ENCODE data around the gene GULP1. TPM values are rescaled to one million over a fixed set of nuclear protein-coding genes. Genes with fewer than 3 reads are reported as not detected.

Gene GULP1
- total and polyA plus RNA-seq, 2 of the 13 experiments (the other 11 are each of a cell fraction or from before 2014, with no cell fraction given): 0.15 TPM; not detected in 1

DNA sequence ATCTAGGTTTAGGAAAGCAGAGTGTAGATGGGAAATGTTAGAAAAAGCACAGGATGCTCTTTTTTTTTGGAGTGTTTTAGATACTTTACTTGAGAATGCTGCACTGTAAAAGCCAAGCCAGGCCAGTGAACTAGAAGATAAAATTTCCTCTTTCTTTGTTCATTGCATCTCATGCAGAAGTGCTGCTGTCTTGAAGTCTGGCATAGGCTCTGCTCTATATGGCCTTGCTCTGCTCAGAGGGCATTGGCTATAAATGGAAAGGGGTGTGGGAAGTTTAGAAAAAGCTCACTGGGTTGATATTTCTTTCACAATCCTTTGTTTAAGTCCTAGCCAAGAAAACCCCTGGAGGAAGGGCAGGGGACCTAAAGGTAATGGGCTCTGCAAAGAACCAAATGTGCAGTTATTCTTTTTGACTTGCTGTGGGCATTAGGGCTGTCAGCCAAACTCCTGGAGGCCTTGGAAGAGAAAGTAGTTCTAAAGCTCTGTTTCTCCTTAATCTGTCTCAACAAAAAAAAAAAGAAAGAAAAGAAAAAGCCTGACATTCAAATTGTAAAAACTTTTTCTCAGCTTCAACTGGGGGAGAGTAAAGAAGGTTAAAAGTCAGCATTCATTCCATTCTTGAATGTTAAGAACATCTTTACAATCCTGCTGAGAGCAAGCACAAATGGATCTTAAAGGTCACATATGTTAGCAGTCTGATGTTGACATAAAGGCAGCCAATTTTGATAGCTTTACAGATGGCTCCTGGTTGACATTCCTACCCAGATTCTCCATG is 338.3 kb downstream of the GULP1 start:
- Histone ChIP-seq H3K9ac (ENCODE audit: insufficient read depth, low read depth, low read length) (no peak overlapping the region), H3K27ac (ENCODE audit: extremely low read length, insufficient read depth, low read length) (no peak overlapping the region), H4K20me1 (ENCODE audit: insufficient read depth, low read length) (no peaks in the 10 kb centered on the region), H3K27me3 (ENCODE audit: control insufficient read depth in 1 of 2, insufficient read depth in 2 of 2, low read length in 2 of 2) (no peaks in the 10 kb centered on the region), H2AFZ (ENCODE audit: low read length) (no peak overlapping the region), H3K4me1 (ENCODE audit: insufficient read depth, low read length) (no peaks in the 10 kb centered on the region), H3K9me3 (ENCODE audit: low read length) (no peaks in the 10 kb centered on the region), H3K4me2 (ENCODE audit: low read depth, low read length) (no peak overlapping the region), H3K79me2 (ENCODE audit: insufficient read depth, low read length) (no peaks in the 10 kb centered on the region), H3K36me3 (replicated peaks in 1 of 2; ENCODE audit: control insufficient read depth in 1 of 2, insufficient read depth in 2 of 2, low read length in 2 of 2) (no peaks in the 10 kb centered on the region), H3K4me3 (replicated peaks in 1 of 3; ENCODE audit: insufficient read depth in 1 of 3, low read depth in 2 of 3, low read length in 3 of 3) (no peak overlapping the region)
- no TSS peak for BruUV-seq (replicated peaks)
- TF ChIP-seq, protein P1, sequence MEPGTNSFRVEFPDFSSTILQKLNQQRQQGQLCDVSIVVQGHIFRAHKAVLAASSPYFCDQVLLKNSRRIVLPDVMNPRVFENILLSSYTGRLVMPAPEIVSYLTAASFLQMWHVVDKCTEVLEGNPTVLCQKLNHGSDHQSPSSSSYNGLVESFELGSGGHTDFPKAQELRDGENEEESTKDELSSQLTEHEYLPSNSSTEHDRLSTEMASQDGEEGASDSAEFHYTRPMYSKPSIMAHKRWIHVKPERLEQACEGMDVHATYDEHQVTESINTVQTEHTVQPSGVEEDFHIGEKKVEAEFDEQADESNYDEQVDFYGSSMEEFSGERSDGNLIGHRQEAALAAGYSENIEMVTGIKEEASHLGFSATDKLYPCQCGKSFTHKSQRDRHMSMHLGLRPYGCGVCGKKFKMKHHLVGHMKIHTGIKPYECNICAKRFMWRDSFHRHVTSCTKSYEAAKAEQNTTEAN (CRISPR knock-in tag; conservative IDR thresholded peaks at IDR 0.05): no peak
- TF ChIP-seq SIN3A (IDR thresholded peaks at IDR 0.05; ENCODE audit: borderline replicate concordance, low read depth, low read length) (no peak), SALL2 (CRISPR knock-in tag; IDR thresholded peaks at IDR 0.05) (no peak), MZF1 (CRISPR knock-in tag; IDR thresholded peaks at IDR 0.05; ENCODE audit: borderline replicate concordance) (no peak), RFX1 (IDR thresholded peaks at IDR 0.05) (no peak), TAF1 (CRISPR knock-in tag; IDR thresholded peaks at IDR 0.05) (no peak), CREM (IDR thresholded peaks at IDR 0.05) (no peak), CREM (CRISPR knock-in tag; IDR thresholded peaks at IDR 0.05) (no peak), ZFP36L1 (CRISPR knock-in tag; IDR thresholded peaks at IDR 0.05) (no peak), ATRX (CRISPR knock-in tag; IDR thresholded peaks at IDR 0.05; ENCODE audit: borderline replicate concordance) (no peak), LCORL (IDR thresholded peaks at IDR 0.05) (no peak), LCORL (CRISPR knock-in tag; IDR thresholded peaks at IDR 0.05) (no peak), ZNF546 (CRISPR knock-in tag; conservative IDR thresholded peaks at IDR 0.05) (no peak), HNRNPLL (IDR thresholded peaks at IDR 0.05; ENCODE audit: low read depth, low read length, poor library complexity, severe bottlenecking) (no peak), ZEB1 (IDR thresholded peaks at IDR 0.05; ENCODE audit: insufficient replicate concordance, low read depth) (no peak)
- TF ChIP-seq, protein P2, sequence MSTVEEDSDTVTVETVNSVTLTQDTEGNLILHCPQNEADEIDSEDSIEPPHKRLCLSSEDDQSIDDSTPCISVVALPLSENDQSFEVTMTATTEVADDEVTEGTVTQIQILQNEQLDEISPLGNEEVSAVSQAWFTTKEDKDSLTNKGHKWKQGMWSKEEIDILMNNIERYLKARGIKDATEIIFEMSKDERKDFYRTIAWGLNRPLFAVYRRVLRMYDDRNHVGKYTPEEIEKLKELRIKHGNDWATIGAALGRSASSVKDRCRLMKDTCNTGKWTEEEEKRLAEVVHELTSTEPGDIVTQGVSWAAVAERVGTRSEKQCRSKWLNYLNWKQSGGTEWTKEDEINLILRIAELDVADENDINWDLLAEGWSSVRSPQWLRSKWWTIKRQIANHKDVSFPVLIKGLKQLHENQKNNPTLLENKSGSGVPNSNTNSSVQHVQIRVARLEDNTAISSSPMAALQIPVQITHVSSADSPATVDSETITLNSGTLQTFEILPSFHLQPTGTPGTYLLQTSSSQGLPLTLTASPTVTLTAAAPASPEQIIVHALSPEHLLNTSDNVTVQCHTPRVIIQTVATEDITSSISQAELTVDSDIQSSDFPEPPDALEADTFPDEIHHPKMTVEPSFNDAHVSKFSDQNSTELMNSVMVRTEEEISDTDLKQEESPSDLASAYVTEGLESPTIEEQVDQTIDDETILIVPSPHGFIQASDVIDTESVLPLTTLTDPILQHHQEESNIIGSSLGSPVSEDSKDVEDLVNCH (CRISPR knock-in tag; IDR thresholded peaks at IDR 0.05): no peak
- TF ChIP-seq, protein P3, sequence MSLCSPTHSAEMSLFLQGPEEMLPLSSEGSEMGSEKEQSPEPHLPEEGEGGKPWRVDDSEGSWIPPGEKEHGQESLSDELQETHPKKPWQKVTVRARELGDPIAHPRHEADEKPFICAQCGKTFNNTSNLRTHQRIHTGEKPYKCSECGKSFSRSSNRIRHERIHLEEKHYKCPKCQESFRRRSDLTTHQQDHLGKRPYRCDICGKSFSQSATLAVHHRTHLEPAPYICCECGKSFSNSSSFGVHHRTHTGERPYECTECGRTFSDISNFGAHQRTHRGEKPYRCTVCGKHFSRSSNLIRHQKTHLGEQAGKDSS (CRISPR knock-in tag; IDR thresholded peaks at IDR 0.05; ENCODE audit: borderline replicate concordance, low read depth): no peak
- no peak for DNase-seq (ENCODE audit: low spot score)
- in situ Hi-C loops (cut with HindIII; ENCODE audit: extremely low pct_ligation_motif_present, low pct_unique_long_range_greater_than_20kb): no loop called here
- FAIRE-seq: no peak
- no peak for ATAC-seq
- POLR2A ChIA-PET: no interaction called here
- CTCF ChIA-PET (ENCODE audit: low intra/inter-chr PET ratio, low total read pairs): no interaction called here
- intact Hi-C loops (cut with micrococcal nuclease; ENCODE audit: unreplicated experiment): no loop called here

All from HepG2 (cell line).